HG03342 (cell line): ENCODE measurements around the gene SPATA45.
A peak's percentile ranks its signal among the peaks of the same experiment; 100 is the strongest.
"Not testable (repeated sequence)": the region's sequence is repeated elsewhere in the genome, so short reads cannot be mapped to it uniquely, and the experiment has no call there.

Source experiments
- ATAC-seq: cut with Tn5 transposase; IDR thresholded peaks from one replicate; pipeline ENCODE4 v1.9.1; 2021; ENCODE audit warnings: mild to moderate bottlenecking, moderate library complexity; ENCODE audit not compliant: unreplicated experiment

Gene SPATA45

GRCh38 chr1:212847549-212847948 lies at the start of gene SPATA45:
Gene SPATA45 (minus strand): TSS chr1:212847649. CDS start chr1:212836149, 11,500 bp downstream.
- no peak for ATAC-seq

GRCh38 chr1:212892108-212892507 lies 44.7 kb upstream of the SPATA45 start:
- no peak for ATAC-seq

- no peak for ATAC-seq
Measured at GRCh38 chr1:212884592-212884991, 37.1 kb upstream of the SPATA45 start.

- ATAC-seq, result no peak
Measured at GRCh38 chr1:212879947-212880690, 32.7 kb upstream of the SPATA45 start.

GRCh38 chr1:212878418-212878817 lies 31.0 kb upstream of the SPATA45 start:
- no peak for ATAC-seq

GRCh38 chr1:212873518-212873917 lies 26.1 kb upstream of the SPATA45 start:
- peak; percentile 73 for ATAC-seq

GRCh38 chr1:212871976-212872375 lies 24.5 kb upstream of the SPATA45 start:
- no peak for ATAC-seq

- ATAC-seq, result no peak
Measured at GRCh38 chr1:212867192-212867591, 19.7 kb upstream of the SPATA45 start.

GRCh38 chr1:212864201-212864600 lies 16.8 kb upstream of the SPATA45 start:
- no peak for ATAC-seq

GRCh38 chr1:212863345-212863744 lies 15.9 kb upstream of the SPATA45 start:
- ATAC-seq, result not testable (repeated sequence)

- ATAC-seq, result no peak
Measured at GRCh38 chr1:212862111-212862690, 14.8 kb upstream of the SPATA45 start.

- ATAC-seq, result no peak
Measured at GRCh38 chr1:212860713-212861581, 13.5 kb upstream of the SPATA45 start.

GRCh38 chr1:212858461-212859265 lies 11.2 kb upstream of the SPATA45 start:
- ATAC-seq, result peak; percentile 11

GRCh38 chr1:212857992-212858460 lies 10.6 kb upstream of the SPATA45 start, which contains the start of gene FLVCR1:
Gene FLVCR1 (plus strand): TSS chr1:212858275. CDS start chr1:212858453, 178 bp downstream.
- ATAC-seq, result peak; percentile 97

GRCh38 chr1:212856755-212857154 lies 9.3 kb upstream of the SPATA45 start:
- no peak for ATAC-seq

GRCh38 chr1:212853658-212854057 lies 6.2 kb upstream of the SPATA45 start:
- no peak for ATAC-seq

- ATAC-seq, result no peak
Measured at GRCh38 chr1:212852105-212852688, 4.7 kb upstream of the SPATA45 start.

- not testable (repeated sequence) for ATAC-seq
Measured at GRCh38 chr1:212844521-212844920, 2.9 kb downstream of the SPATA45 start.

- no peak for ATAC-seq
Measured at GRCh38 chr1:212838145-212838544, 9.3 kb downstream of the SPATA45 start.
